ENCODE data around the gene CAMTA1.
"Not testable (repeated sequence)": the region's sequence is repeated elsewhere in the genome, so short reads cannot be mapped to it uniquely, and the experiment has no call there.

Gene CAMTA1

GRCh38 chr1:7108251-7108650 lies 323.0 kb downstream of the CAMTA1 start:
- no peak for DNase-seq (ENCODE audit: low spot score)

GRCh38 chr1:7109901-7110300 lies 324.6 kb downstream of the CAMTA1 start:
- DNase-seq (ENCODE audit: low spot score), result no peak

- no peak for DNase-seq (ENCODE audit: low spot score)
These were observed 325.1 kb downstream of the CAMTA1 start for GRCh38 chr1:7110321-7110720.

- DNase-seq (ENCODE audit: low spot score), result no peak
These were observed 326.6 kb downstream of the CAMTA1 start for GRCh38 chr1:7111853-7112252.

- DNase-seq (ENCODE audit: low spot score), result no peak
These were observed 327.9 kb downstream of the CAMTA1 start for GRCh38 chr1:7113136-7113535.

- no peak for DNase-seq (ENCODE audit: low spot score)
These were observed 328.6 kb downstream of the CAMTA1 start for GRCh38 chr1:7113822-7114221.

GRCh38 chr1:7116001-7116400 lies 330.7 kb downstream of the CAMTA1 start:
- no peak for DNase-seq (ENCODE audit: low spot score)

- DNase-seq (ENCODE audit: low spot score), result no peak
These were observed 332.4 kb downstream of the CAMTA1 start for GRCh38 chr1:7117399-7118281.

GRCh38 chr1:7119156-7119555 lies 333.9 kb downstream of the CAMTA1 start:
- DNase-seq (ENCODE audit: low spot score), result no peak

GRCh38 chr1:7120863-7121621 lies 335.8 kb downstream of the CAMTA1 start:
- no peak for DNase-seq (ENCODE audit: low spot score)

- DNase-seq (ENCODE audit: low spot score), result no peak
These were observed 336.4 kb downstream of the CAMTA1 start for GRCh38 chr1:7121622-7121988.

- no peak for DNase-seq (ENCODE audit: low spot score)
These were observed 342.2 kb downstream of the CAMTA1 start for GRCh38 chr1:7127322-7128075.

GRCh38 chr1:7128293-7128692 lies 343.0 kb downstream of the CAMTA1 start:
- DNase-seq (ENCODE audit: low spot score), result no peak

GRCh38 chr1:7130127-7130526 lies 344.9 kb downstream of the CAMTA1 start:
- no peak for DNase-seq (ENCODE audit: low spot score)

GRCh38 chr1:7135493-7135892 lies 350.2 kb downstream of the CAMTA1 start:
- peak; percentile 28 for DNase-seq (ENCODE audit: low spot score)

GRCh38 chr1:7136166-7136953 lies 351.1 kb downstream of the CAMTA1 start:
- peak; percentile 34 for DNase-seq (ENCODE audit: low spot score)

GRCh38 chr1:7140251-7140650 lies 355.0 kb downstream of the CAMTA1 start:
- peak; percentile 1 for DNase-seq (ENCODE audit: low spot score)

GRCh38 chr1:7145947-7146346 lies 360.7 kb downstream of the CAMTA1 start:
- DNase-seq (ENCODE audit: low spot score), result no peak

- no peak for DNase-seq (ENCODE audit: low spot score)
These were observed 361.5 kb downstream of the CAMTA1 start for GRCh38 chr1:7146710-7147109.

- DNase-seq (ENCODE audit: low spot score), result not testable (repeated sequence)
These were observed 362.5 kb downstream of the CAMTA1 start for GRCh38 chr1:7147581-7148282.

Measured in left forelimb (tissue), 1 donor.